Endothelial cell of umbilical vein (primary cell): ENCODE measurements around the gene PRKCZ.

ENCODE experiments used
- CTCF ChIP-seq, 2 donors: IDR thresholded peaks; 1 replicate in 1 of 2; 2 replicates in 1 of 2; pipeline ENCODE4 v1.5.1; 2011; ENCODE audit warnings: low read length in 2 of 2, mild to moderate bottlenecking in 2 of 2, moderate library complexity in 2 of 2, control low read depth in 1 of 2, inconsistent platforms in 1 of 2, low read depth in 1 of 2; ENCODE audit not compliant: insufficient read depth in 1 of 2; ENCODE audit errors: extremely low read depth in 1 of 2
- EZH2 ChIP-seq: IDR thresholded peaks from 2 replicates; pipeline ENCODE4 v1.6.1; 2012; ENCODE audit warnings: borderline replicate concordance, low read depth, mild to moderate bottlenecking, moderate library complexity, low read length, inconsistent platforms; ENCODE audit not compliant: severe bottlenecking
- FOS ChIP-seq: IDR thresholded peaks from 2 replicates; pipeline ENCODE4 v1.6.1; 2011; ENCODE audit warnings: mild to moderate bottlenecking, low read length, moderate library complexity, borderline replicate concordance; ENCODE audit not compliant: insufficient read depth
- GATA2 ChIP-seq: IDR thresholded peaks from 2 replicates; pipeline ENCODE4 v1.7.0; 2011; ENCODE audit warnings: low read depth, mild to moderate bottlenecking, moderate library complexity, mixed read lengths, low read length; ENCODE audit not compliant: insufficient read length, insufficient read depth
- MAX ChIP-seq: IDR thresholded peaks from 2 replicates; pipeline ENCODE4 v1.6.1; 2011; ENCODE audit not compliant: insufficient read depth, insufficient read length
- MYC ChIP-seq: IDR thresholded peaks from one replicate; pipeline ENCODE4 v1.6.1; 2011; ENCODE audit warnings: mild to moderate bottlenecking, low read depth, low read length
- POLR2A ChIP-seq: IDR thresholded peaks from 2 replicates; pipeline ENCODE4 v1.6.1; 2012; ENCODE audit warnings: low read depth, mild to moderate bottlenecking, control low read depth, low read length
- POLR2AphosphoS5 ChIP-seq: IDR thresholded peaks from 2 replicates; pipeline ENCODE4 v1.6.1; 2012; ENCODE audit warnings: low read depth, mild to moderate bottlenecking, control low read depth, low read length, moderate library complexity; ENCODE audit not compliant: insufficient read depth

GRCh38 chr1:2107586-2108212 is 57.5 kb downstream of the PRKCZ start:
- TF ChIP-seq POLR2A (no peak), CTCF (IDR thresholded peaks at IDR 0.05; ENCODE audit: extremely low read depth in 1 of 2, insufficient read depth in 1 of 2, low read depth in 1 of 2, low read length in 2 of 2) (no peak), FOS (no peak), POLR2AphosphoS5 (no peak), EZH2 (no peak), MAX (no peak), GATA2 (no peak), MYC (no peak)
